ENCODE results near the gene ZBED4. TPM values are rescaled to one million over a fixed set of nuclear protein-coding genes. Genes with fewer than 3 reads are reported as not detected.

ZBED4 gene
- total and polyA plus RNA-seq, 2 of the 13 experiments (the other 11 are each of a cell fraction or from before 2014, with no cell fraction given), result 5.4 to 9.6 TPM

DNA sequence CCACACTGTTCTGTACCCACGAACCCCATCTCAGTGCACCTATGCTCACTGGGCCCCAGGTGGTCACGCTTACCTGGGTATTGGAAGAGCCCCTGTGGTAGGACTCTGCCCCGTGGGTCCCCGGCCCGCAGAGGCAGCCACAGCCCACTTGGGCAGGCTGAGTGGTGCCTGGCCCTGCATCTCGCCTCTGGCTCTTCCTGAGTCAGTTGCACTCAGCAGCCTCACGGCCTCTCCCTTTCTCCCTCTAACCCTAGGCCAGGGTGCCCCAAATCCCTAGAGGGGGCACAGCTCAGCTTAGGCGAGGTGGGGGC lies 74.5 kb downstream of the ZBED4 start:
- Histone ChIP-seq H3K36me3 (replicated peaks in 1 of 2; ENCODE audit: control insufficient read depth in 1 of 2, insufficient read depth in 2 of 2, low read length in 2 of 2) (no peaks in the 10 kb centered on the region; a peak in 1 of 5 replicates), H3K27ac (ENCODE audit: extremely low read length, insufficient read depth, low read length) (no peak overlapping the region), H2AFZ (ENCODE audit: low read length) (no peak overlapping the region), H4K20me1 (ENCODE audit: insufficient read depth, low read length) (no peaks in the 10 kb centered on the region), H3K27me3 (ENCODE audit: control insufficient read depth in 1 of 2, insufficient read depth in 2 of 2, low read length in 2 of 2) (peaks cover 3 to 10% of the 10 kb centered on the region in 2 experiments; a peak in 4 of 5 replicates), H3K4me2 (ENCODE audit: low read depth, low read length) (no peak overlapping the region), H3K9ac (ENCODE audit: insufficient read depth, low read depth, low read length) (no peak overlapping the region), H3K4me1 (ENCODE audit: insufficient read depth, low read length) (peaks cover 31% of the 10 kb centered on the region), H3K79me2 (ENCODE audit: insufficient read depth, low read length) (no peaks in the 10 kb centered on the region), H3K9me3 (ENCODE audit: low read length) (no peaks in the 10 kb centered on the region), H3K4me3 (replicated peaks in 1 of 3; ENCODE audit: insufficient read depth in 1 of 3, low read depth in 2 of 3, low read length in 3 of 3) (no peak overlapping the region)
- no peak for DNase-seq (ENCODE audit: low spot score)
- POLR2A ChIA-PET, result no interaction called here
- CTCF ChIA-PET (ENCODE audit: low intra/inter-chr PET ratio, low total read pairs), result no interaction called here
- no peak for TF ChIP-seq SNAI1 (CRISPR knock-in tag; IDR thresholded peaks at IDR 0.05; ENCODE audit: borderline replicate concordance)
- TF ChIP-seq KMT2B (CRISPR knock-in tag; IDR thresholded peaks at IDR 0.05), result no peak
- no peak for TF ChIP-seq SMAD1 (CRISPR knock-in tag; IDR thresholded peaks at IDR 0.05; ENCODE audit: borderline replicate concordance, low read depth)
- TF ChIP-seq RXRB (CRISPR knock-in tag; IDR thresholded peaks at IDR 0.05; ENCODE audit: borderline replicate concordance), result no peak
- TF ChIP-seq AGO1 (IDR thresholded peaks at IDR 0.05; ENCODE audit: low read depth, low read length, poor library complexity, severe bottlenecking), result no peak
- no peak for TF ChIP-seq RBFOX2 (IDR thresholded peaks at IDR 0.05; ENCODE audit: low read depth, low read length)
- TF ChIP-seq, protein P1, sequence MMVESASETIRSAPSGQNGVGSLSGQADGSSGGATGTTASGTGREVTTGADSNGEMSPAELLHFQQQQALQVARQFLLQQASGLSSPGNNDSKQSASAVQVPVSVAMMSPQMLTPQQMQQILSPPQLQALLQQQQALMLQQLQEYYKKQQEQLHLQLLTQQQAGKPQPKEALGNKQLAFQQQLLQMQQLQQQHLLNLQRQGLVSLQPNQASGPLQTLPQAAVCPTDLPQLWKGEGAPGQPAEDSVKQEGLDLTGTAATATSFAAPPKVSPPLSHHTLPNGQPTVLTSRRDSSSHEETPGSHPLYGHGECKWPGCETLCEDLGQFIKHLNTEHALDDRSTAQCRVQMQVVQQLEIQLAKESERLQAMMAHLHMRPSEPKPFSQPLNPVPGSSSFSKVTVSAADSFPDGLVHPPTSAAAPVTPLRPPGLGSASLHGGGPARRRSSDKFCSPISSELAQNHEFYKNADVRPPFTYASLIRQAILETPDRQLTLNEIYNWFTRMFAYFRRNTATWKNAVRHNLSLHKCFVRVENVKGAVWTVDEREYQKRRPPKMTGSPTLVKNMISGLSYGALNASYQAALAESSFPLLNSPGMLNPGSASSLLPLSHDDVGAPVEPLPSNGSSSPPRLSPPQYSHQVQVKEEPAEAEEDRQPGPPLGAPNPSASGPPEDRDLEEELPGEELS (CRISPR knock-in tag; IDR thresholded peaks at IDR 0.05), result no peak
- no peak for TF ChIP-seq ZNF678 (CRISPR knock-in tag; IDR thresholded peaks at IDR 0.05)
- TF ChIP-seq GABPB1 (CRISPR knock-in tag; IDR thresholded peaks at IDR 0.05), result no peak
- TF ChIP-seq NCOR1 (IDR thresholded peaks at IDR 0.05; ENCODE audit: borderline replicate concordance, low read length), result no peak
- no peak for TF ChIP-seq ZNF432 (CRISPR knock-in tag; IDR thresholded peaks at IDR 0.05; ENCODE audit: borderline replicate concordance)
- TF ChIP-seq NFRKB (IDR thresholded peaks at IDR 0.05), result no peak
- no peak for TF ChIP-seq RFX5 (IDR thresholded peaks at IDR 0.05; ENCODE audit: low read depth, low read length)
- in situ Hi-C loops (cut with HindIII; ENCODE audit: extremely low pct_ligation_motif_present, low pct_unique_long_range_greater_than_20kb), result no loop called here
- intact Hi-C loops (cut with micrococcal nuclease; ENCODE audit: unreplicated experiment), result no loop called here
- no TSS peak for BruUV-seq (replicated peaks)
- no peak for FAIRE-seq
- WGBS (ENCODE audit: low lambda C conversion rate), result 95% methylated on average over 7 of the region's 8 CpGs
- no peak for ATAC-seq

All from HepG2 (cell line).